IMR-90 (cell line): ENCODE data around the gene PLPP3.

ENCODE experiments used
- CHD1 ChIP-seq: IDR thresholded peaks from 2 replicates; pipeline ENCODE4 v1.6.1; 2012; ENCODE audit warnings: low read depth, low read length, improper control_type of control experiment
- CTCF ChIP-seq: conservative IDR thresholded peaks from 2 replicates; pipeline ENCODE4 v1.5.1; 2012; ENCODE audit warnings: mild to moderate bottlenecking, low read depth, low read length, improper control_type of control experiment
- MXI1 ChIP-seq: IDR thresholded peaks from 2 replicates; pipeline ENCODE4 v1.6.1; 2012; ENCODE audit warnings: low read depth, mild to moderate bottlenecking, low read length, moderate library complexity, borderline replicate concordance
- RAD21 ChIP-seq: IDR thresholded peaks from 2 replicates; pipeline ENCODE4 v1.6.1; 2012; ENCODE audit warnings: low read length, improper control_type of control experiment
- SMC3 ChIP-seq: fragments of 150-350 bp; IDR thresholded peaks from 2 replicates; pipeline ENCODE4 v1.6.1; 2016; ENCODE audit warnings: low read depth, mild to moderate bottlenecking, antibody characterized with exemption, low read length, moderate library complexity
- TF ChIP-seq, protein P1 (sequence below): fragments of 150-350 bp; IDR thresholded peaks from 2 replicates; pipeline ENCODE4 v1.6.1; 2017; ENCODE audit warnings: mild to moderate bottlenecking, antibody characterized with exemption, low read length, low read depth

GRCh38 chr1:56472860-56473259 is 106.5 kb downstream of the PLPP3 start:
- no peak for TF ChIP-seq RAD21
- TF ChIP-seq CTCF = no peak
- no peak for TF ChIP-seq CHD1
- TF ChIP-seq, protein P1, sequence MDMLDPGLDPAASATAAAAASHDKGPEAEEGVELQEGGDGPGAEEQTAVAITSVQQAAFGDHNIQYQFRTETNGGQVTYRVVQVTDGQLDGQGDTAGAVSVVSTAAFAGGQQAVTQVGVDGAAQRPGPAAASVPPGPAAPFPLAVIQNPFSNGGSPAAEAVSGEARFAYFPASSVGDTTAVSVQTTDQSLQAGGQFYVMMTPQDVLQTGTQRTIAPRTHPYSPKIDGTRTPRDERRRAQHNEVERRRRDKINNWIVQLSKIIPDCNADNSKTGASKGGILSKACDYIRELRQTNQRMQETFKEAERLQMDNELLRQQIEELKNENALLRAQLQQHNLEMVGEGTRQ = no peak
- no peak for TF ChIP-seq MXI1
- no peak for TF ChIP-seq SMC3
